GM19452 (cell line): ENCODE measurements around the gene HSFX3.
A peak's percentile ranks its signal among the peaks of the same experiment; 100 is the strongest.
"Not testable (repeated sequence)": the region's sequence is repeated elsewhere in the genome, so short reads cannot be mapped to it uniquely, and the experiment has no call there.

ENCODE experiments used
- ATAC-seq: cut with Tn5 transposase; IDR thresholded peaks from one replicate; pipeline ENCODE4 v1.9.1; 2021; ENCODE audit not compliant: unreplicated experiment

The HSFX3 gene

DNA sequence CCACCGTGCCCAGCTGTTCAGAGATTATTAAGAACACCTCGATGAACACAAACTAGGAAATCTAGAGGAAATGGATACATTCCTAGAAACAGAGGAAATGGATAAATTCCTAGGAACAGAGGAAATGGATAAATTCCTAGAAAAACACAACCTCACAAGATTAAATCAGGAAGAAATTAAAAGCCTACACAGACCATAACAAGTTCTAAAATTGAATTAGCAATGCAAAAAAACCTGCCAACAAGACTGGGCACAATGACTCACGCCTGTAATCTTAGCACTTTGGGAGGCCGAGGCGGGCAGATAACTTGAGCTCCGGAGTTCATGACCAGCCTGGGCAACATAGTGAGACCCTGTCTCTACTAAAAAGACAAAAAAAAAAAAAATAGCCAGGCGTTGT is 31.5 kb downstream of the HSFX3 start:
- ATAC-seq, result no peak

DNA sequence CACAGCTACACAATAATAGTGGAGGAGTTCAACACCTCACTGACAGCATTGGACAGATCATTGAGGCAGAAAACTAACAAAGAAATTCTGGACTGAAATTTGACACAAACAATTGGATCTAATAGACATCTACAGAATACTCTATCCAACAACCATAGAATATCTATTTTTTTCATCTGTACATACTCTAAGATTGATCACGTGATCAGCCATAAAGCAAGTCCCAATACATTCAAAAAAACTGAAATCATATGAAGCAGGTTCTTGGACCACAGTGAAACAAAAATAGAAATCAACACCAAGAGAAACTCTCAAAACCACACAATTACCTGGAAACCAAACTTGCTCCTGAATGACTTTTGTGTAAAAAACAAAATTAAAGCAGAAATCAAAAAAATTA is 32.4 kb downstream of the HSFX3 start:
- no peak for ATAC-seq

DNA sequence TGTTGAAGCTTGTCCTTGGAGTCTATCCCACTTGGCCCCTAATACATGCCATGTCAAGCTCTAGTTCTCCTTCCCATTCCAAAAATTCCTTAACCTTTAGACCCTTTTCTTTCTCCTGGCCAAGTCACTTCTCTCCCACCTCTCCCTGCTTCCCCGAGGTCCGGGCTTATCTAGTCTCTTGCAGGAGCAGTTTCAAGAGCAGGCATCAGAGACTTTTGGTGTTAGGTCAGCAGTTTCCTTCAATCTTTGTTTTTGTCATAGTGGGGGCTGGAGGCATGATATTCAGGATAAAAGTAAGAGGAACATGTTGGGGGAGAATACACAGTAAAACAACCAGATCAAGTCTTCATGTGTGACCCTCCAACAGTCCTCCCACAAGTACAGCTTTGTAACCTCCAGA is 33.1 kb downstream of the HSFX3 start:
- no peak for ATAC-seq

DNA sequence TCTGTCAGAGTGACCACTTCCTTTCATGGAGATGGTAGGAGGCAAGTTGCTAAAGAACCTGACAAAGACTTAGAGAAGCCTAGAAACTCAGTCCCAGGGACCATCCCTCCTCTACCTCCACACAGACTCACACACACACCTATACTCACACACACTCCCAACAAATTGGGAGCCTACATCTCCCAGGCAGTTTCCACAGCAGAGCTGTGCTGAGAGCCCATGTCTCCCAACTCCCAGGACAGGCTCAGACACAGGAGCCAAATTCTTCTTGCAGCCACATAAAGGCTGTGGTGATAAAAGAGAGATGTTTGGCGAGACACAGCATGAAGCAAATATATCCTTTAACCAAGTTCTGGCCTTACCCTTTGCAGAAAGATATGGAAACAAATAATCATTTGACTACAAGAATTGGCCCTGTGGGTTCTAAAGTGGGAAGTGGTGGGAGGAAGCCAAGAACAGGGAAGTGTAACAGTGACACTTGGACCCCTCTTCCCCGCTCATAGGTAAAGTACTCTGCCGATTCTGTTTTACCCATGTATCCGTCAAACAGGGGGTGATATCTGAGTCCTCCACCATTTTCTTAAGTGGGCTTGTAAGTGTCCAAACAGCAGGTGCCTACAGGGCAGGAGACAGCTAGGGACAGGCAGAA is 33.6 kb downstream of the HSFX3 start:
- ATAC-seq, result no peak

DNA sequence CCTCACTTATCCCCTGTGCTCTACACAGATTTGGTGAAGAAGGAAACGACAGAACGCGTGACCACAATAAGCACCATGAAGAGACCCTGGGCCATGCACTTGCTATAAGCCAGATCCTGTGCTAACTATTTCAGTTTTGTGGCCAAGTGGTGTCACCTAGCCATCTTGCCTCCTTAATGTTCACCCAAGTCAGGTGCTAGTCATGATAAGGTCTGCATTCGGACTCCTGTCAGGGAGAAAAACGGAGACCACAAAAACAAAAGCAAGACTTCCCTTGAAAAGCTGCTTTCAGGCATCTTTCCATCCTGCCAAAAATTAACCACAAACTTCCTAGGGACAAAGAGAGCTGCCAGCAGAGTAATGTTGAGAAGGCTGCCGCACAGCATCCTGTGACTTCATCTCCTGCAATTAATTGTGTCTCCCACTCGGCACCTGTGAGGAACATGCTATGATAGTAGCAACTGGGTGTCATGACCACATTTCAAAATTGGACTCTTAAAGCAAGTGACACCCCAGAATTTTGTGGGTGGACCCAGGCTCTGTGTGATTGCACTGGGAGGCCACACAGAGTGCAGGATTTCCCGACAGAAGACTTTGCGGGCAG is 35.8 kb downstream of the HSFX3 start:
- no peak for ATAC-seq

DNA sequence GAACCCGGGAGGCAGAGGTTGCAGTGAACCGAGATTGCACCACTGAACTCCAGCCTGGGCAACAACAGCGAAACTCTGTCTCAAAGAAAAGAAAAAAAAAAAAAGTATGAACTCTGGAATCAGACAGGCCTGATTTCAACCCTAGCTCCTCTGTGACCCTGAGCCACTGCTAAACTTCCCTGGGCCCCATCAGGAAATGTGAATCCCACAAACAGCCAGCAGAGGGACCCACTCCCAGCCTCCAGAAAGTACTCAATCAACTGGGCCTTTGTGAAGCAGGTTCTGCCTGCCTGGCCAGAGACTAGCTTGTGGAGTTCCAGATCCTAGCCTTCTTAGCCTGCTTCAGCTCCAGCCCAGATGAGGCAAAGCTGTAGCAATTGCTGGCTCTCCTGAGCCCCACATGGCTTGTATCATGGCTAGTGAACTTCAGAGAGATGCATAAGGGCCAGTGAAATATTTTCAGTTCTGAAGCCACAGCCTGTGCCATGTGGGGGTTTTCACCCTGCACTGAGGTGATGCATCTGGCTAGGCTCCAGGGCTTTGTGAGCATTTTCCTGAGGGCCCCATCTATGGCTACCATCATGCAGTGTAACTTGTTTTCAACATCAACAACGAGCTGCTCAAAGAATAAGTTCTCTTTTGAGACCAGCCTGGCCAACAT is 37.4 kb downstream of the HSFX3 start:
- peak; percentile 91 for ATAC-seq

DNA sequence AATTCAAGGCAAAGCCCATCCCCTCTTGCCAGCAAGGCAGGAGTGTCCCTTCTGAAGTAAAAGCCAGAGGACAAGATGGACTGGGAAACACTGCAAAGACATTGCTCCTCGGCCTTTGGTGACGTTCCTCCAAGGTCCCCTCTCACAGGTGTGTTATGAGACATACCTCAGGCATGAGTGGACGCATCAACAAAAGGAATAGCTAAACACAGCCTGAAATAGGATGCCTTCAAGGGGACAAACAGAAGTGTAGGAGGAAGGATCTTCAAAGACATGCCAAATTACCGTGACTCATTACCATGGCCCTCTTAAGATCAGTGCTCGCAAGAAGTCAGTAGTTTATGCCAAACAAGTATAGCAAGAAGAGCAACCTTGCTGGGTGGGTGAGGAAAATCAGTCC is 38.6 kb downstream of the HSFX3 start:
- no peak for ATAC-seq

DNA sequence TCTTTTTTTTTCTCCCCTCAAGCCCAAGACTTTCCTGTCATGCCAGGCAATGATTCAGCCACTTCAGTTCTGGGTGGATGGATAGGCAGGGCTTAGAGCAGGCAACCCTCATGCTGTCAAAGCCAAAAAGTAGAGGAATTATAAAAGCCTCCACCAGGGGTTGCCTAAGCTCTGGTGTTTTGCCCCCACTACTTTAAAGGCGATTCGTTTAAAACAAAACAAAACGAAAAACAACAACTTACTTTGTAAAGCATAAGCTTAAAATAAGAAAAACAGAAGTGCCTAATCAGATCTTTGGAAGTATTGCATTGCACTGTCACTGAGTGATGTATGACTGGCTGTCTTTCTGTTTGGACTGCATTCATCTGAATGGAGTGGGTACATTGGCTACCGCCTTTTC is 39.3 kb downstream of the HSFX3 start:
- no peak for ATAC-seq

DNA sequence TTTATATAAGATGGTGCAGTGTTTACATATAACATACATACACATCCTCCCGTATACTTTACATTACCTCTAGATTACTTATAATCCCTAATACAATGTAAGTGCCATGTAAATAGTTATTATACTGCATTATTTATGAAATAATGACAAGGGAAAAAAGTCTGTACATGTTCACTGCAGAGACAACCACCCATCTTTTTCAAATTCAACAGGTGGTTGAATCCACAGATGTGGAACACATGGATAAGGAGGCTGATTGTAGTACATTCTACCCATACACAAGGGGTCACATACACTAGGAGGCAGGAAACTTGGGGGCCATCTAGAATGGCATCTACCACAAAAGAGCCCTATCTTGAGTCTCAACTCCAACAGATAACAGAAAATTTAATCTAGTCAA is 41.3 kb downstream of the HSFX3 start:
- ATAC-seq, result no peak

DNA sequence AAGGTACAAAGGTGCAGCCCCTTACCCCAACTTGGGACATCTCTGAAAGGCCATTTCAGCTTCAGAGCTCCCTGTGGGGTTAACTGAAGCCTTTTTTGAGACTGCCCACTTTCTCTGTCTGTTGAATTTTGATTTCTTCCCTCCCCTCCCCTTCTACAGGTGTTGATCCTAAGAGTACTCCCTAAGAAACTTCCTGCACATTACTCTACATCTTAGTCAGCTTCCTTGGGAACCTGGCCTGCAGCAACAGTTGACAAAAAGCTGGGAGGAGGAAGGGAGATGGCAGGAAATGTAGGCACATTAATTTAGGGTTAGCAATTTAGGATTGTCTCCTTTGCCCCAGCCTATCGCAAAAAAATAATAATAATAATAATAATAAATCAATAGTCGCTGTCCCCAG is 43.4 kb downstream of the HSFX3 start:
- ATAC-seq, result no peak

DNA sequence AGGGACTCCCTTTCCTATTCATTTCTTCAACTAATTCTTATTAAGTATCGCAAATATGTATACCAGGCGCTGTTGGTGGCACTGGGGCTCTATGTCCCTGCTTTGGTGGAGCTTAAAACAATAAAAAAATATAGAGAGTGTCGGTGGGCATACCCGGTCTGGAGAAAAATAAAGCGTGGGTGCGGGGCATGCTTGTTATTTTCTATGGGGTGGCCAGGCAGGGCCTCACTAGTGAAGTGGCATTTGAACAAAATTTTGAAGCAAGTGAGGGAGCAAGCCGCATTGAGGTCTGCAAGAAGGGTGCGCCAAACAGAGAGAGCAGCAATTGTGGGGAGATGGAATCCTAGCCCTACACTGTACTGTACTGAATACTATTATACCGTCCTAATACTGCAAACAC is 44.1 kb downstream of the HSFX3 start:
- no peak for ATAC-seq

DNA sequence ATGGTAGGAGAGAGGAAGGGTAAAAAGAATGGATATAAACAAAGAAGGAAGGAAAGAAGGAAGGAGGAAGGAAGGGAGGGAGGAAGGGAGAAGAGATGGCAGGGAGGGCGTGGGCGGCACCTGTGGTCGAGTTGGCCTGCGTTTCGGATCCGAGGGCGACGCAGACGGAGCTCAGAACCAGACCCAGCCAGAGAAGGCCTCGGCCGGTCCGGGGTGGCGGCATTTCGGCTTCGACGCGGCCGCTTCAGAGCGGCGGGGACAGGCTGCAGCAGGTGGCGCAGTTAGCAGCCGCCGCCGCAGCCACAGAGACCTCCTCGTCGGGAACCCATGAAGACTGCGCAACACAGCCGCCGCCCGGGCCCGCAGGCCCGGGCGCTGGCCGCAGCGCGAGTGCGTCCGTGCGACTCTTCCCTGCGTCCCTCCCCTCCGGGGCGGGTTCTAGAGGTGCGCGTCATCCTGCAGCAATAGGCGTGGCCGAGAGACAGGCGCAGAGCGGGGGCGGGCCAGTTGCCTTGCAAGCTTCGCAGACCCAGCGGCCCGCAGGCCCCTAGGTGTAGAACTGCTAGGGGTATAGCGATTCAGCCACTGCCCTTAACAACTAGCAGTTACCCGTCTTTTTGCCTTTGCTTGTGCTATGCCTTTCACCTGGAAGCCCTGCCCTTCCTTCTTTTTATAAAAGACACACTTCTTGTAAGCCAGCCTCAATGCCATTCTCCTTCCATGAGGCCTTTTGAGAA is 44.6 kb downstream of the HSFX3 start, which contains the start of gene IDS:
IDS (minus strand) TSS at position 392 of the 737 bp plus-strand sequence; CDS start at position 223, 169 bp downstream.
- peak; percentile 76 for ATAC-seq

DNA sequence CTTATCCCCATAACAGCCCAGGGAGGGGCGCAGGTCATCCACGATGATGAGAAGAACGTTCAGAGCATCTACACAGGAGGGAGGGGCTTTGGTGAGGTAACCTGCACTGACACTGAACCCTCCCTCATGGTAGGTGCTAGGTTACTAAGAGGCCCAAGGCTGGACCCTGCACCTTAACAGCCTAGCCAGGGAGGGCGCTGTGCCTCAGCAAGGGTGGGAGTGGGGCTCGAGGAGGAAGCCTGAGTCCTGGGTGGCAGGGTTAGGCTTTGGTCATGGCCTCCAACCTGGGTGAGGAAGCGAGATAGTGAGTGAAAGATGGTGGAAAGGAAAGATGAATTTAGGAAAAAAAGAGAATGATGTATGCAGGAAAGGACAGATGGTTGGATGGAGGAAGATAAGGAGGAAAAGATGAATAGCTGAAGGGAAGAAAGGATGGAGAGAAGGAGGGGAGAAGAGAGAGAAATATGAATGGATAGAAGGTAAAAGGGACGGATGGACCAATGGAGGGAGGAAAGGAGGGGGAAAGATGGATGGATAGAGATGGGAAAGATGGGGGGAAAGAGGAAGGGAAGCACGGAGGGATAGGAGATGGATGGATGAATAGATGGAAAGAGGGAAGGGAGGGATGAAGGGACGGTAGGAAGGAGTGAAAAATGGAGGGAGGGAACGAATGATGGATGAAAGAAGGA is 45.4 kb downstream of the HSFX3 start:
- ATAC-seq, result peak; percentile 39

DNA sequence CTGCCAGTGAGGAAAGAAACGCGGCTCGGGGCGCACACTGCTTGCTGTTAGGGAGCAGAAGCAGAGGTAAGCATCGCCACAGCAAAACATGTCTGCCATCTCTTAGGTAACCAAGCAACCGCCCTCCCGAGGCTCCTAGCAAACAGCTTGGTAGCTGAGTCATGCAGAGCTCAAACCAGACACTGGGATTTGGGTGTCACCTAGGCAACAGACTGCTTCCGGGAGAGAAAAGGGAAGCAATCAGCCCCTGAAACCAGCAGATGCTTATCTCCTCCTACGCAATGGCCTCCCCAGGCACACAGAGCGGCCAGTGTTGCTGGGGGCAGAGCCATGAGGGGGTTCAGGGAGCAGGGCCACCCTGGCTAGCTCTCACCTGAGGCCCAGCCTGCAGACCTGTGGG is 46.3 kb downstream of the HSFX3 start:
- peak; percentile 67 for ATAC-seq

DNA sequence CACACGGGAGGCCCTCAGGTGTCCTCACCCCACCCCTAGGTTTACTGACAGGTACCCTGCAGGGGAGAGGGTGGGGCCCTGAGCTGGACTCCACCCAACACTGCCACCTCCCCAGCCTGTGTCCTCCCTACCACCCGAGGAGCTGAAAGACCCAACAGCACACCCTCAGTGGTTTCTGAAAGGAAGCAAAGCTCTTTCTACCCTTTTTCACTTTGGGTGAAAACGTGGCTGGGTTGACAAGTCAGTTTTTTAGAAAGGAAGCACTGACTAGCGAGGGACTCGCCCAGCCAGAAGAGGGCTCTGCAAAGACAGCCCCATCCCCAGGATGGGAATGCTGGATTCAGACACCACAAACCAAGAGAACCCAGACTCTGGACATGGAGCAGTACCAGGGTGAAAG is 46.8 kb downstream of the HSFX3 start:
- not testable (repeated sequence) for ATAC-seq

DNA sequence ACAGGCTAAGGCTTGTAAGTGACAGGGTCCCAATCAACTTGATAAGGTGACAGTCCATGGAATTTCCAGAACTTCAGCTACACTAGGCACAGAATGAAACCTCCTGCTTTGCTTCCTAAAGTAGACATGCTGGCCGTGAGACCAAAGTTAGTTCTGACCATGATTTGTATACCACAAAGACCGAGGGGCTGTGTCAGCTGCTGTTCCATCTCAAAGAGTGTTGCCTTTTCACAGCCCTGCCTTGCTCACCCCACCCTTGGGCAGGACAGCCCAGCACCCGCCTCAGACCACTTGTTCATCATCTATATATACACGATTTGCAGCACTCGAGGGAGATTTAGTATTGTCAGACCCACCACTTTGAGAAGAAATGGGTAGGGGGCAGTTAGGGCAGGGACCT is 50.0 kb downstream of the HSFX3 start:
- ATAC-seq, result no peak

DNA sequence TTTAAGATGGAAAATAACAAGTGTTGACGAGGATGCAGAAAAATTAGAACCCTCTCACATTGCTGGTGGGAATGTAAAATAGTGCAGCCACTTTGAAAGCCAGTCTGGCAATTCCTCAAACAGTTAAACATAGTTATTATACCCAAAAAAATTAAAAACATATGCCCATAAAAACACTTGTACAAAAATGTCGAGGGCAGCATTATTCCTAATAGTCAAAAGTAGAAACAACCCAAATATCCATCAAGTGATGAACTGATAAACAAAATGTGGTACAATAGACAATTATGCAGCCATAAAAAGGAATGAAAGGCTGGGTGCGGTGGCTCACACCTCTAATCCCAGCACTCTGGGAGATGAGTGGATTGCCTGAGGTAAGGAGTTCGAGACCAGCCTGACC is 51.0 kb downstream of the HSFX3 start:
- ATAC-seq, result no peak
